Activated CD8-positive, alpha-beta memory T cell treated with anti-CD3 and anti-CD28 coated beads, Interleukin-2, amount 50 U/mL, for 4 hours (primary cell): ENCODE data around the gene ETV3L.

Experiments used
- DNase-seq: peaks from one replicate; pipeline ENCODE4 v3.0.0-alpha.2; 2020

The ETV3L gene

DNA sequence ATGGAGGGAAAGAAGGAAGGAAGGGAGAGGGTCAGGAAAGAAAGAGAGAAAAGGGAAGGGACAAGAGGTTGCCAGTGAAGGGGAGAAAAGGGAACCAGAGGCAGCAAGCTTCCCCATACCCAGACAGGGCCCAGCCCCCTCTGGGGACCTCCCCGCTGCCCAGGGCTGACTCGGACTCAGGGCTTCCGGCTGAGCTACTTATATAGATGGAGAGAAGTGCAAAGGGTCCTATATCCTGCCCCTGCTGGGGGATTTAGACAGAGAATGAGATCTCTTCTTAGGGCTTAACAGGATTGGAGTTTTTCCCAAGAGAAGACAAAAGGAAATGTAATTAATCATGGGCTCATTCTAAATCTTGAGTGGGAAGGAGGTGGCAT lies at the start of gene ETV3L:
TSS of gene ETV3L (minus strand) at position 176 of the 377 bp plus-strand sequence. CDS start 285 bp downstream, outside the sequence.
- no peak for DNase-seq

DNA sequence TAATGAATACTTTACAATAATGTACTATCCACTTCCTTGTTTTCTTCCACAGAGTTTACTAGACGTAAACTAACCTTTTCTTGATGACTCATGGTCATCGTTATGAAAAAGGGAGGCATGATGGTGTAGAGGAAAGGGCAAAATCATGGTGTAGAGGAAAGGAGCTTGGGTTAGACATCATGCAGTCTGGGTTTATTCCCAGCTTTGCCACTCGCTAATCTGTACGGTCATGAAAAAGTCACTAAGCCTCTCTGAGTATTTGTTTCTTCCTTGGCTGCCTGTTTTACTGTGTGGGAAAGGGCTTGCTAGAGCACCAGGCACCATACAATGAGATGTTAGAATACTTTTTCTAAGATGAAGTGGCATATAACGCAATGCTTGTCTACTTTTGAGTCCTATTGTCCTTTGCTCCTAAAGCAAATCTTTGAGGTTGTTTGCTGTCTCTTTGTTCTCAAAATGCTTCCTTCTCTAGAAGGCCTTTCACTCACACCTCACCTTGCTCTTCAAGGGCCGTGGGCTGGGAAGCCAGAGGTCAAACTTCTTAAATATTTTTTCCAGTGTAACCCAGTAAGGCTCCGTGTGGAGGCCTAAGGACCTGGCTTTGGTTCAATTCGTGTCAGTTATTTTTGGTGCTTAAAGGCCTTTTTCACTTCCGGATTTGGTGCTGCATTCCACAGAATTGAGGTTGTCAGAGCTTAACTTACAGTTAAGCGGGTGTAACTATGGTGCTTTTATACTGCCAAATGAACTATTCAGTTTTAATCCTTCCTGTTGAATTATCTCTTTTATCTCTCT lies 48.5 kb upstream of the ETV3L start:
- no peak for DNase-seq

DNA sequence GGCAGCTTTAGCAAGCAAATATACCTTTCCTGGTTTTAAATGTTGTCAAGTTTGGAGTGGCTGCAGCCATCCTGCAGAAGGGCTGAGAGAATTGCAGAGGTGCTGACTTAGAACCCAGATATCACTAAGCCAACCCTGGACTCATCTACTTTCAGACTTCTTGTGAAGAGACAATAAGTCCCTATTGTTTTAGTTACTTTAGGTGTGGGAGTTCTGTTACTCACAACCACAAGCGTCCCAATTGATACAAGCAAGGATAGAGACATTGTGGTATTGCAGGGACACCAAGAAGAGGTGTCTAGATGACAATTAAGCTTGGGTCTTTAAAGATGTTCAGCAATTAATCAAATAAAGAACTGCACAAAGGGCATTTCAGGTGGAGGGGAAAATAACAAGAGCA lies 47.4 kb upstream of the ETV3L start:
- no peak for DNase-seq

DNA sequence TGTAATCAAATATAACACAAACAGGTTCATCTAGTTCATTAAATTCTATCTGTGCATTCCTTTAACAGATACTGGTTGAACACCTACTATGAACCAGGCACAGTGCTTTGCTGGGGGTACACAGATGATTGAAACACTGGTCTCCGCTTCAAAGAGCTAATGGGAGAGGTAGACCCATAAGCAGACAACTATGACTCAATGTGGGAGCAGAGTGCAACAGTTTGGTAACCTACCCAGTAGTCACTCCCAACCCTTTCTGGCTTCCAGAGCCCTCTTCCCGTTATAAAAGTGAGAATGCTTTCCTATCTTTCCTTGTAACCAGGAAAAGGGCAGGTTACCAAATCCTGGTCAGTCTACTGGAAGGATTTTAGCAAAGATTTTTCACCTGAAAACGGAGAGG lies 46.6 kb upstream of the ETV3L start:
- DNase-seq, result no peak

DNA sequence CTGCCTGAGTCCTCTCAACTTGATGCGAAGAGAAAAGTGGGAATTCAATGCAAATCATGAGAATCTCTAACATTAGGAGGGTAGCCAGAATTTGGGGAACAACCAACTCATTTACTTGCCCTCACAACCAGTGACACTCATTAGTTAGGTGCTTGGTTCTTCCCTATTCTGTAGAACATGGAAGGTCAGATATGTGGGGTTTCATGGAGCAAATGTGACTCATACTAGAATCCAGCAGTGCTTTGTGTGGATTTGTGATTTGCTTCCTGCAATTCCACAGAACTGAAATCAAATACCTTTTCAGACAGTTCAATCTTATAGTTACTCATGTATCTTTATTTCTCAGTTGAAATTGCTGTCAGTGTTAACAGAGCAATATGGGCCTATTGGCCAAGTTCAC lies 45.5 kb upstream of the ETV3L start:
- no peak for DNase-seq

DNA sequence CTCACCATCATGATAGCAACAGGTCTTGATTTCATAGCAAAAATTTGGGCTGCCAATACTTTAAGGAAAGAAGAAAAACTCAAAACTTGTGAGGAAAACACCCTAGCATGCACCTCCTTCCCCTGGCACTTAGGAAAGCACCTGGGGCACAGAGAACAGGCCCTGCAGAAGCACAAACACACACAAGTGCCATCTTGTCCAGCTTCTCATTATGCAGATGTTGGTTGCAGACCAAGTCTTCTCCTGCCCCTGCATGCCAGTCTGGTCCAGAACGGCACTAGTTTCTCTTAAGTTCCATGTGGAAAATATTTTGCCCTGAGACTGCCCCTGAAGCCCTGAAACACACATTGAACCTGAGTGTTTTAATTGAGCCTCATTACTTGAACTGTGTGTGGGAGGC lies 44.9 kb upstream of the ETV3L start:
- no peak for DNase-seq

DNA sequence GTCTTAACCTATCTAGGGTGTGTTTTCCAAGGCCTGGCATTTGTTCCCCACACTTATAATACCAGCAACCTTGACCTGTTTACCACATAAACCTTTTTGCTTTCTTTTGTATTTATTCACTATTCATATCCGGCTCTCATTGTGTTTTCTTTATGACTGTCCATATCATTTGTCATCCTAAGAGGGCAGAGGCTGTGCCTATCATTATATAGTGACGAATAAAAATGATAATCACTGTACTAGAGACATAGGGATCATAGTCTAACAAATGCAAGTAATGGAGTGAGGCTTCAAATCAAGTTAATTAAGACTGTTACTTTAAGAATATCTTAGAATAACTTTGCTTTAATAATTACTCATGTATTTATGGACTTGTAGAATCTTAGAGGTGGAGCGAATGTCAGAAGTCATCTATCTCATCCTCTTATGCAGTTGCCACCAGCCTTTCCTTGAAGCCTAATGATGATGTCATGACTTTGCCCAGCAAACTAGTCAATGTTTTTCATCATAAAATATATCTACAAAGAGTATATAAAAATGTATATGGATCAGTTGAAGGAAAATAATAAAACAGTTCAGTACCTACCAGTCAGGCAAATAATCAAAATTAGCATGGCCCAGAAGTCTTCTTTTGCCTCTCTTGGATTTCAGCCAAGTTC lies 43.3 kb upstream of the ETV3L start:
- no peak for DNase-seq

DNA sequence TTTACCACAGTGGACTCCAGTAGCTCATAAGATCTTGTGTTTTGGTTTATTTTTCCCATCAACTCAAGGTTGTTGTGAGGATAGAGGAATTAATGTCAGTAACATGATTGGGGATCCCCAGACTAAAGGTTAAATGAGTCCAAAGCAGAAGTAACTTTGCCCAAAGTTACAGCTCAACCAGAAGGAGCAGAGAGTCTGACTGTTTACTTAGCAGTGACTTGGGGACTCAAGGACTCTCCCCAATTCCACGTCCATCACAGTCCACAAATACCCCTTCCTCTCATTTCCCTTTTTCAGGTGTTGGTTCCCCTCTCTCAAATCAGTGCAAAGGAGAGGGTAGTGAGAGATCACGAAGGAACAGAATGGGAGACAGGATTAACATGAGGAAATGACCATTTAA lies 42.6 kb upstream of the ETV3L start:
- DNase-seq, result no peak

DNA sequence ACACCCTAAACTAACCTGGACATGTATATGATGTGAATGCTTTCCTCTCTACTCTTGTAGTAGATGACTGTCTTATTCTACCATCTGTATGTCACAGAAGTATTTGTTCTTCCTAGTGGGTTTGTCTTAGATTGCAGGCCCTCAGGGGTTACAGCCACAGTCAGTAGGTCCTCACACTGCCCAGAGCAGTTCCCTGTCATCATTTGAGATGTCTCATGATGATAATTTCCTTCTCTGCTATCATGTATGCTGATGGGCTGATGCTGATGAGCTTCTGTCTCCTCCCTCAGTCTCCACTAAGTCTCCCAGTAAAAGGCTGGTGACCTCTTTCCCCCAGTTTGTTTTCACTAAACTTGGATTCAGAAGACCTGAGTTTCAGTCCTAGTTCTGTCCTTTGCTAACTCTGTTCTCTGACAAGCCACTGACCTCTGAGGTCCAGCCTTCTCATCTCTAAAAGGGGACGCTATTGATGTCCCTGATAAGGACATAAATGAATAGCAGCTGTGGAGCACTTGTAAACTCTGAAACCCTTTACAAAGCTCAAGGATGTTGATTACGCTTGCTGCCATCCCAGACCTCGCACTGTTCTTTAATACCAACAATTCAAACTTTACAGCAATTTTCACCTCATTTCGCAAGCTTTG lies 41.7 kb upstream of the ETV3L start:
- no peak for DNase-seq

DNA sequence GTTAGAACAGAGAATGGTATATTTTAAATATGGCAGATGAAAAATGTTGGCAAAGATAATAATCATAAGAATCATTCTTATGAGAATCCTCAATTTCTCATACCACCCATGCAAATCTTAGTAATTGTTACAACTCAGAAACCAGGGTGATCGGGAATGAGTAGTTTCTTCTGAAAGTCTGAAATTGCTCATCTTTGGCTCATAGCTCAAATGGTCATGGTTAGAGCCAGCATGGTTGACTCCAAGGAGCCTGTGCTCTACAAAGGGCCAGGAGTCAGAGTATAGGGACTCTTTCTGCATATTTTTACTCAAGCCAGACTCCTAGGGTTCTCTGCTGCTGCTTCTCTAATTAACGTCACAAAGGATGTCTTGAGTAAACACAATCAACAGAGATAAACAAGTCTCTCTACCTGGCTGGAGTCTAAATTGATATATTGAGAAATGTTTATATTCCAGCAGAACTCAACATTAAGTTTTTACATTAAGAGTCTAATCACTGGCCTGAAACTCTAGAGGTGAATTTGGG lies 40.5 kb upstream of the ETV3L start:
- no peak for DNase-seq

DNA sequence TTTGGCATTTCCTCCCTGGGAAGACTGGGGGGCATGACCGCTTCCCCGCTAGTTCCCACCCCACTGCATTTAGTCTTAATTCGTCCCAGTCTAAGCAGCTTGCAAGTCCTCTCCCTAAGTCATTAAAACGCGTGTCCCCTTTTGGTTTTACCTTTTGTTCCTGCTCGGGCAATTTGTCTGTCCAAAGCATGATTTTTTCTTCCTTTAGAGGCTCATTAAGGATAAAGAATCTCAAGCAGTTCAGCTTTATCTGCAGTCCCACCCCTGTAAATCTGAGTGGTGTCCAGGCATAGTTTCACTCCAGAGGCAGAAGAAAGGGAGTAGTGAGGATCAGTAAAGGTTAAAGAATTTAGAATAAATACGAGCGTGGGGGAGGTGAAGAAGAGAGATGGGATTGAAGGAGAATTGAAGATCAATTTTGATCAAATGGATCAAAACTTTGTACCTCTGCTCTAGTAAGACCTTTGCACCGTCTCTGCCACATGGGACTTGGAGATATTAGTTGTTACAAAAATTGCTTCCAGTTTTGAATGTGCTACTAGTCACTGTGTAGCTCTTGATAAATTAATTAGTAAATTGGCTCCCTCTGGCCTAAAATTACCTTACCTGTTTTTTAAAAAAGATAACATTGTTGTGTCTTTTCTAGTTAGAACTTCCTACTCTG lies 39.6 kb upstream of the ETV3L start:
- no peak for DNase-seq

DNA sequence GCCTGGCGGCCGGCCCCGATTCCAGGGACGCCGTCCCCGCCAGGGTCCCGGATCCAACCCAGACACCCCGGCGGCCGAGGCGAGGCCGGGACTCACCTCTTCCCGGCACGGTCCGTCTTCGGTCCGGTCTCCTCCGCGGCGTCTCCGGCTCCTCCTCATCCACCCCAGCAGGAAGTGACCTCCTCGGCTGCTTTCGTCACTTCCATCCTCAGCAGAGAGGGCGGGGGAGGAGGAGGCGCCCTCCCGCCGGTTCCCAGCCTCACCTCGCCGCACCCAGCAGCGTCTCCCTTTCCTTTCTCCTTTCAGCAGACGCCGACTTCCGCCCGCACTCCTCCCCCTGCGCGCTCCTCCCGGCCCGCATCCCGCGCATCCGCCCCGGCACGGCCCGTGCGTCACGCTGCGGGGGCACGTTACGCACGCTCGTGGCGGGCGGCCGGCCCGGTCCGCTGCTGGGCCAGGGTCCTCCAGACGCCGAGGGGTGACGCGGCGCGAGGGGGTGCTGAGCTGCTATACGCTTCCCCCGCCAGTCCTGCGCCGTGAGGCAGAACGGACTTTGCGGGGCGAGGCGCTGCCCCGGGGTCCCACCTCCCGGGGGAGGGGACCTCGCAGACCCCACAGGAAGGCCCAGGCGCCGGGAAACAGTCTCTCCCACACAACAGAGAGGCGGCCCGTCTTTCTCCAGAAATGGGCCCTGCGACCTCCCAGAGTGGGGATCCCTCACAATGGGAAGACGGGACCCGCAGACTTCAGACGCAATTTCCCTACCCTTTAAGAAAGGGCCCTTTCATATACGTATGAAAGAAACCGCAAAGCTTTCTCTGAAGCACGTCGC lies 38.8 kb upstream of the ETV3L start, which contains the start of gene ETV3:
TSS of gene ETV3 (minus strand) at position 176 of the 832 bp plus-strand sequence. CDS start 2,043 bp downstream, outside the sequence.
- peak; percentile 79 for DNase-seq

DNA sequence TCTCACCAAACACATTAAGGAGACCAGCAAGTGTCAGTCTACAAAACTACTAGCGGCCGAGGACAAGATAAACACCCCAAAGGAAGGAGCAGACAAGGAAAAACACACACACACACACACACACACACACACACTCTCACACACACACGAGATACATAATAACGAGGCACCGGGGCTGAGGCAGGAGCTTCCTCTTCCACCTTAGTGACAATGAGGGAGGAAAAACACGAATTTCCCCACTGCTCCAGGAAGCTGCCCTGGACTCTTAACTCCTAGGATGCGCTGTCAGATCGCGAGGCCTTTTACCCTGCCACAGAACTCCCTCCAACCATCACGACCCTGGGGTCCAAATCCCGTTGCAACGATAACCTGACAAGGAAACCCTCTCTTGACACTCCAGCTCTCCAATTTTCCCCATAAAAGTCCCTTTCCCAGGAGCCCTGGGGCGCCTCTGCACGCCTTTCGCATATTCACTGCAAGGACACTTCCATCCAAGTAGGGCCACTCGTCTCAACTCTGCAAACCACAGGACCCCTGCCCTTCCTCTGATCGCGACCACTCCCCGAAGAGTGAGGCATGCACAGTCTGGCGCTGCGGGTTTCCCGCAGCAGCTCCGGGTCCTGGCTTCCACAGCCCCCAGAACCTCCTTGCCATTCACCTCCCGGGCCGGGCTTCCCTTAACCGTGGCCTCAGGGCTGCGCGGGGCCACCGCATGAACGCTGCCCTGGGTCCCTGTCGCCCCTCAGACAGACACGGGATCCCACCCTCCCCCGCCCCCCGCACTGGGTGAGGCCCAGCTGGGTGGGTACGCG lies 38.0 kb upstream of the ETV3L start:
- DNase-seq, result no peak

DNA sequence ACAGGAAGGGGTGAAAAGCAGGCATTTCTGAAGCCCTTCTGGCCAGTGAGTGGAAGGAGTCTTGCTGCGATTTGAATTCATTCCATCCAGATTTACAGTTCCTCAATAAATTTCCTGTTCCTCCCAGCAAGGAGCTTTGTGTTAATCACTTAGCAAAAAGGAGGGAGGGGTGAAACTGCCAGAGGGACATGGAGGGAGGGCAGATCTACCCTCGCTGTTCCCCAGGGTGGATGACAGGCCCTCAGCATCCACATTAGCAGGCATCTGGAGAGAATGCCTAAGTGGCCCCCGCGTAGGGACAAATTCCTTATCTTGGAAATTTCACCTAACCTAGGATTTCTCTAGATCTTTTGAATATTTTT lies 37.4 kb upstream of the ETV3L start:
- no peak for DNase-seq

DNA sequence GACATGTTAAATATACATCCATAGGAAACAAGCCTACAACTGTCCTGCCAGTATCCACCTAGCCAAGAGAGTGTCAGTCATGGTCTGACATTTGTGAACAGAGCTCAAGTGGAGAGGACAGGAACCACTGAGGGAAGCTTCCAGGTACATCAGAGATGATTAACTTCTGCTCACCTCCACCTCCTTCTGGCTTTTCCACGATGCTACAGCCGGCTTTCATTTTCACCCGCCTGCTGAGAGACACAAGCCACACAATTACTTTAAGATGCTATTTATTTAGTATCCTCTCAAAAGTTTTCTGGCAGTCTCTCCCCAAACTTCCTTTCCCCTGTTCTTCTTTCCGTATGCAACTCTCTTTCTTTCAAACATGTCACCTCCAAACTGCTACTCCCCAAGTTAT lies 36.5 kb upstream of the ETV3L start:
- DNase-seq, result no peak

DNA sequence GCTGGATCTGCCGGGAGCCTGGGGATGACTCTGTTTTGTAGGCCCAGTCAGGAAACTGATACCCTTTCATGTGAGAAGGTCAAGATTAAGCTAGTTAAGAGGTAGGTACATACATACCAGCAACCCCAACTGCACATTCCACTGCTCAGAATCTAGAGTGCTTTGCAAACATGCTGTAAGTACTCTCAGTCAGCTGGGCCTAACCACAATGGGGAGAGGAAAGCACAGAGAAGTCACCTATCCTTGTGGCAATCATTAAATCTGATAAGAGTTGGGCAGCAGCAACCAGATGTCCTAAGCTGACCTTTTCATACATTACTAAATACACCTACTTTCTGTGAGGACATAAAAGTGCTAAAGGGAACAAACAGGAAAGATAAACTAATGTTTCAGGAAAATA lies 36.0 kb upstream of the ETV3L start:
- DNase-seq, result no peak

DNA sequence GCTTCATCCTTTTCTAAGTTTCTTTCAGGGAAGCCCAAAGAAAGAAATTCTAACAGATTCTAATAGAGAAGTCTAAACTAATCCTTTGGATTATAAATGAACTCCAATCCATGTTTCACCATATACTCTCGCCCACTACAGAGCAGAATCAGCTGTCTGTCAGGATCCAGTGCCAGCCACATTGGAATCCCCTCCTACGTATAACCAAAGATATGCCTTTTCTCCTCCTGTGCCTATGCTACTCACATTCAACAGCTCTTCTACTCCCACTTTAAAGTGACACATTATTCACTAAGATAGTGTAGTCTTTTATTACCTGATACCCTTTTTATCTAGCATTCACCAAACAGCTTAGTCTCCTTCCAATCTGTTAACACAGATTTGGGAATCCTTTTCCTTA lies 35.5 kb upstream of the ETV3L start:
- no peak for DNase-seq

DNA sequence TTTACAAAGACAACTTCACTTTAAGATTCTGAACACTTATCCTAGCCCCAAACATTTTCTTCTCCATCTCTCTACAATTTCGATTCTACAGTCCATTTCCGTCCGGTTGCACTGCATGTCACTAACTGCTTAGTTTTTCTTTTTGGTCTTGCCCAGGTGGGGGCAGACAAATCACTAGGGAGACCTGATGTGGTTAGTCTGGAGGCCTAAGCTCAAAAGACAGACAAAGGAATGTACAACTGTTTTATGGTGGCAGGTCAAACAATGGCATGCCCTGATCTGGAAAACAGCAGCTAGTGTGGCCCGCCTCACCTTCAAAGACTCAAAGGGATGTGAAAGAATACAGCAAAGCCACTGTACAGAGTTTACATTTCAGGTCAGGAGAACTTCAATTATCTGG lies 34.8 kb upstream of the ETV3L start:
- DNase-seq, result no peak

DNA sequence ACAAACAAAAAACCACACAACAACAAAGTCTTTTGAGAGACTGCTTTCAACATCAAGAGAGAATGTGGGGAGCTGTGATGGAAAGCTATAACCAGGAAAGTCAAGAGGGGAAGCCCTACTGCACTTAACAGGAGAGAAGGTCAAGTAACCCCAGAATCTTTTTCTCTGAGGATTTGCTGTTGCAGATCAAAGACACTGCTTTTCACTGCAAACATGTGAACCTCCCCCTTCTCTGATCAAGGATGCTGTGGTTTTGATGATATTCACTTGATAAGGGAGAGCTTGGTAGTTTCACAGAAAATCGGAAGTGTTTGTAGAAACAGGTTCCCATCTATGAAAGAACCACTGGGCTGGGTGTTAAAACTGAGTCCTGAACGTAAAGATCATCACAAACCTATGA lies 33.8 kb upstream of the ETV3L start:
- DNase-seq, result no peak

DNA sequence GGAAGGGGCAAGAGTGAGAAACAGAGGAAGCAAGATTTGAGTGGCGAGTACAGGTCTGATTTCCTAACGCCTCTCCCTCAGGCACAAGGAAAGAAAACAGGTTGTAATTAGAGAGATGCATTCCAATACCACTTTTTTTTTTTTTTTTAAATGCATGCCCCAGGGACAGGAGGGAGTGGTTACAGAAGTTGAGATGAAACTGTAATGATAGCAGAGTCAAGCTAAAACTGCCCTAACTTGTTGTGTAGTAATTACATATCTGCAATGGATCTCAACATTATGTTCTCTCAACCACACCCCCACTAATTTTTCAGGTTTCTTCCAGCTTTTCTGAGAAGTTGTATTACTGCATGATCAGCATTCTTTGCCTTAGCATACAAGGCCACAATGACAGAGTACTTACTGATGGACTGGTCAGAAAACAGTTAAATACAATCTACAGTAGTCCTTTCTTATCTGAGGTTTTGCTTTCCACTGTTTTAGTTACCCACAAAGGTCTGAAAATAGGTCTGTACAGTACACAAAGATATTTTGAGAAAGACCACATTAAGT lies 33.1 kb upstream of the ETV3L start:
- no peak for DNase-seq

DNA sequence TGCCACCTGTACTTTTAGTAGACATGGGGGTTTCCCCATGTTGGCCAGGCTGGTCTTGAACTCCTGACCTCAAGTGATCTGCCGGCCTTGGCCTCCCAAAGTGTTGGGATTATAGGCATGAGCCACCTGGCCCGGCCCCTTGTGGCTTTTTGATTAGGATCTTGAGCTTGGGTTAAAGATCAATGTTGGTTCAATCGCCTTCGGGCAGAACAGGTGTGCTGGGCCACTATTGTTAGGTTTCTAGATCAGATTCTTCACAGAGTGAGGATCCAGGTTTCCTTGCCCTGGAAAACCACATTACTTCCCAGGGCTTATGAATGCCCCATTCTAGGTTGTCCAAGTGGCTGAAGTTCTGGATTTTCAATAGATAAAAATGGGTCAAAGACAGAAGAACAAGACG lies 32.5 kb upstream of the ETV3L start:
- DNase-seq, result no peak
